GM18909 (cell line): ENCODE data around the gene KIAA1549.

Experiments used
- ATAC-seq: cut with Tn5 transposase; IDR thresholded peaks from one replicate; pipeline ENCODE4 v1.9.1; 2021; ENCODE audit warnings: mild to moderate bottlenecking; ENCODE audit not compliant: unreplicated experiment, poor library complexity

Gene KIAA1549

GRCh38 chr7:138784692-138785091 is 196.5 kb downstream of the KIAA1549 start:
- ATAC-seq, result no peak
